Measurements from ENCODE around the gene MPC2.
"Not testable (repeated sequence)": the region's sequence is repeated elsewhere in the genome, so short reads cannot be mapped to it uniquely, and the experiment has no call there.

The MPC2 gene

GRCh38 chr1:167934426-167935215, 2.3 kb downstream of the MPC2 start:
- no peak for DNase-seq (ENCODE audit: low read depth in 3 of 3)

- no peak for DNase-seq (ENCODE audit: low read depth in 3 of 3)
These were observed 3.1 kb downstream of the MPC2 start for GRCh38 chr1:167933788-167934187.

- no peak for DNase-seq (ENCODE audit: low read depth in 3 of 3)
These were observed 7.1 kb downstream of the MPC2 start for GRCh38 chr1:167929725-167930124.

- DNase-seq (ENCODE audit: low read depth in 3 of 3), result not testable (repeated sequence)
These were observed 8.0 kb downstream of the MPC2 start for GRCh38 chr1:167928919-167929318.

- DNase-seq (ENCODE audit: low read depth in 3 of 3), result no peak
These were observed 8.4 kb downstream of the MPC2 start for GRCh38 chr1:167928457-167928852.

GRCh38 chr1:167927046-167927754, 9.7 kb downstream of the MPC2 start:
- DNase-seq (ENCODE audit: low read depth in 3 of 3), result no peak

- DNase-seq (ENCODE audit: low read depth in 3 of 3), result no peak
These were observed 10.3 kb downstream of the MPC2 start for GRCh38 chr1:167926486-167926997.

GRCh38 chr1:167924543-167925231, 12.2 kb downstream of the MPC2 start:
- no peak for DNase-seq (ENCODE audit: low read depth in 3 of 3)

GRCh38 chr1:167924102-167924501, 12.8 kb downstream of the MPC2 start:
- DNase-seq (ENCODE audit: low read depth in 3 of 3), result no peak

- no peak for DNase-seq (ENCODE audit: low read depth in 3 of 3)
These were observed 13.4 kb downstream of the MPC2 start for GRCh38 chr1:167923324-167924056.

GRCh38 chr1:167922611-167923074, 14.2 kb downstream of the MPC2 start:
- DNase-seq (ENCODE audit: low read depth in 3 of 3), result no peak

- no peak for DNase-seq (ENCODE audit: low read depth in 3 of 3)
These were observed 14.8 kb downstream of the MPC2 start for GRCh38 chr1:167922023-167922422.

- no peak for DNase-seq (ENCODE audit: low read depth in 3 of 3)
These were observed 19.9 kb downstream of the MPC2 start for GRCh38 chr1:167916766-167917511.

GRCh38 chr1:167915569-167915968, 21.3 kb downstream of the MPC2 start:
- no peak for DNase-seq (ENCODE audit: low read depth in 3 of 3)

GRCh38 chr1:167913895-167914496, 22.9 kb downstream of the MPC2 start, which contains the start of gene ADCY10:
ADCY10 (minus strand) TSS chr1:167914134; CDS start chr1:167905140, 8,994 bp downstream.
- DNase-seq (ENCODE audit: low read depth in 3 of 3), result no peak

GRCh38 chr1:167912294-167912693, 24.6 kb downstream of the MPC2 start:
- DNase-seq (ENCODE audit: low read depth in 3 of 3), result no peak

GRCh38 chr1:167911413-167911812, 25.5 kb downstream of the MPC2 start:
- DNase-seq (ENCODE audit: low read depth in 3 of 3), result no peak

- no peak for DNase-seq (ENCODE audit: low read depth in 3 of 3)
These were observed 26.3 kb downstream of the MPC2 start for GRCh38 chr1:167910530-167910929.

- DNase-seq (ENCODE audit: low read depth in 3 of 3), result no peak
These were observed 27.1 kb downstream of the MPC2 start for GRCh38 chr1:167909691-167910180.

GRCh38 chr1:167905671-167906070, 31.2 kb downstream of the MPC2 start:
- no peak for DNase-seq (ENCODE audit: low read depth in 3 of 3)

All from stimulated activated CD4-positive, alpha-beta T cell treated with anti-CD3 and anti-CD28 coated beads, TNF-alpha, amount 100 ng/mL, for 24 hours (primary cell).